GM21390 (cell line): Measurements from ENCODE around the gene MRPL58.
"Not testable (repeated sequence)": the region's sequence is repeated elsewhere in the genome, so short reads cannot be mapped to it uniquely, and the experiment has no call there.

Experiments used
- ATAC-seq: cut with Tn5 transposase; IDR thresholded peaks from one replicate; pipeline ENCODE4 v1.9.1; 2021; ENCODE audit not compliant: unreplicated experiment

MRPL58 gene

GRCh38 chr17:75012346-75013091, at the start of gene MRPL58:
Gene MRPL58, plus strand, starts transcription at chr17:75012670. Its CDS starts 17 bp downstream, at chr17:75012687.
- ATAC-seq = peak; percentile 84

DNA sequence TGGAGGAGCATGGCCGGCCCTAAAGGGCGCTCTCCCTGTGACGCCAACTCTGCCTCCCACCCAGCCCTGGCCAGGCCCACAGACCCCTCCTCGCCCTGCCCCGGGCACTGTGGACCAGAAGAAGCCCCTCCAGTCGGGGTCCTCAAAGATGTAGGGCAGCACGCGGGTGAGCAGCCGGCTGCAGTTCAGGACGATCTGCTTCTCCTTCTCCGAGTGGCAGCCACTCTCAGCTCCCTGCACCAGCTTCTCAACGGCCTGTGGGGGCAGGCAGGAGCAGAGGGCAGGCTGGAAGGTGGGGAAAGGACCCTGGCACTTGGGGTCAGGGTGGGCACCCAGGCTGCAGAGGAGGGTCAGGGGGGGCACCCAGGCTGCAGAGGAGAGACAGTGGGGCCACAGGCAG, 48.8 kb upstream of the MRPL58 start:
- no peak for ATAC-seq

- no peak for ATAC-seq
These were observed 48.2 kb upstream of the MRPL58 start for GRCh38 chr17:74964246-74964761.

GRCh38 chr17:74964988-74965622, 47.4 kb upstream of the MRPL58 start:
- ATAC-seq = no peak

GRCh38 chr17:74968361-74968780, 44.1 kb upstream of the MRPL58 start:
- ATAC-seq = no peak

DNA sequence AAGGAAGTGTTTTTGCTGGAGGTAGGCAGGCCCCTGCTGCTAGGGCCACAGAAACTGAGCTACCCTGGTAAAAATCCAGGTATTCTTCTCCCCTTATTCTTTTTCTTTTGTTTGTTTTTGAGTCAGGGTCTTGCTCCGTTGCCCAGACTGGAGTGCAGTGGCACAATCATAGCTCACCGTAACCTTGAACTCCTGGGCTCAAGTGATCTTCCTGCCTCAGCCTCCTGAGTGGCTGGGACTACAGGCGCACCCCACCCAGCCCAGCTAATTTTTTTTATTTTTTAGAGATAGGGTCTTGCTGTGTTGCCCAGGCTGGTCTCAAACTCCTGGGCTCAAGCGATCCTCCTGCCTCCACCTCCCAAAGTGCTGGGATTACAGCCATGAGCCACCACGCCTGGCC, 43.0 kb upstream of the MRPL58 start:
- not testable (repeated sequence) for ATAC-seq

GRCh38 chr17:74970395-74970794, 42.1 kb upstream of the MRPL58 start:
- no peak for ATAC-seq

DNA sequence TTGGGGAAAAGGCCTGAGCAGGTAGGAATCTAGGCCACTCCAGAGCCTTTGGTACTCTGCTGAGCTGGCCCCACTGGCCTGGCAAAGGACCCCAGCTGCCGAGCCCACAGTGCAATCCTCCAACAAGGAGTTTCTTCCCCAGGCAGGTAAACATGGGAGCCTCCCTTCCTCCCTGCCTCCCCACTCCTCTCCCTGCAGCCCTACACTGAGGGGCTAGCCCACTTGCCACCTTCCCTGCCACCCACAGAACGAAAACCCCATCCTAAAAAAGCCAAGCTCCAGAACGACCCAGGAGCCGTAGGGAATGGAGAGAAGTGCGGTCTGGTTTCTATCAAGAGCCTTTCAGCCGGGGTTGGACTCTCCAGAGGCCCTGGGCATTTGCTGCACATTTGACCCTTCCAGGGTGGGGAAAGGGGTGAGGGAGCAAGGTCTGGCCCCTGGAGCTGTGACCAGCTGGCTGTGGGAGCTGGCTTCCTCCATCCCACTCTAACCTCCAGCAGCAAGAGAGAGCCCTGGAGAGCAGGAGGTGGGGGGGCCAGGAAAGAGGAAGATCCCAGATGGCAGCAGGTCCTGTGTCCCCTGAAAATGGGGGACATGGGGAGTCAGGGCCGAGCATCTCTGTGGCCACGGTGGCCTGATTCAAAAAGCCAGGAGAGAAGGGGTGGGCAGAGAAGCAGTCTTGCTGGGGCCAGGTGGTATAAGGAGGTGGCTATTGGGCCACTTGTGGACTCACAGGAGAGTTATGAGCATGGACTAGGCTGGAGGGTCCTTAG, 41.2 kb upstream of the MRPL58 start:
- no peak for ATAC-seq

DNA sequence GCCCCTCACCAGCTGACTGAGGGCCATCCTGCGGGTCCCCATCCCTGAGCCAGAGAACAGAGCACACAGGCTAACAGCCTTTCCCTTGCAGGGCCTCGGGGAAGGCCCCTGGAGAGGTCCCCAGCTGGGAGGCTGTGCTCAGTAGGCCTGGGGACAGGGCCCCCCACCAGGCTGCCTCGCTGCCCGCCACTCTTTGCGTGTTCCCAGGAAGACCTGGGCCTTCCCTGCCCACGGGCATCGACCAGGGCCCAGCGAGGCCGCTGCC, 40.7 kb upstream of the MRPL58 start:
- no peak for ATAC-seq

DNA sequence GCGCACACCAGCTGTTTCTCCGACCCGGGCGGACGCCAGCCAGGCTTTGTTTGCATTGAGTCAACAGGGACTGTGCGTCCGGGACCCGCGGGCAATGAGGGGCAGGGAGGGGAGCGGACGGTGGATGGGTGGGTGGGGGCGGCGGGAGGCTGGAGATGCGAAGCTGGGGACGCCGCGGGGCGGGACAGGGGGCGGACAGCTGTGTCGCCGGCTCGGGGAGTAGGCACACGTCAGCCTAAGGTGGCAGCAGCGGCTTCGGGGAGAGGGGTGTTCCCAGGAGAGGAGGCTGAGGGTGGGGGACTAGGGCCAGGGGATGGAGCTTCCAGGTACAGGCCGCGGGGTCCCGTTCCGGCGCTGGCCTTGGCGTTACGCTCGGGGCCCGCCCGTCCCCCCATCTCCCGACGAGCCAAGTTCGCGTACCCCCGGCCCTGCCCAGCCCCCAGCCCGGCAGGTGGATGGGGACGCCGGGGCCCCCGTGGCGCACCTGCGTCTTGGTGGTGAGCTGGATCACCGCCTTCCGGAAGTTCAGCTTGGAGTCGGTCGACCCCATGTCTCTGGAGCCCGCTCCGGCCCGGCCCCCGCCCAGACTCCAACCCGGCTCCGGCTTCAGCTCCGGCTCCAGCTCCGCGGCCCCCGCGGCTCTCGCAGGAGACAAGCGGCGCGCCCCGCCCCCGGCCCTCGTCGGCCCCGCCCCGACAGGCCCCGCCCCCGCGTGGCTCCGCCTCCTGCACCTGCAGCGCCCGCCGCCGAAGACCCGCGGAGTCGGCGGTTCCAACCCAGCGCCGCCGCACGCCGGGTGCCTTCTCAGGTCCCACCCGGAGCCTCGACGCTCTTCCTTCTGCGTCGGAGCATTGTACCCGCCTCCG, 40.1 kb upstream of the MRPL58 start, which contains the start of gene HID1:
HID1 (minus strand) TSS at position 653 of the 866 bp plus-strand sequence; CDS start at position 550, 103 bp downstream.
- ATAC-seq = no peak

DNA sequence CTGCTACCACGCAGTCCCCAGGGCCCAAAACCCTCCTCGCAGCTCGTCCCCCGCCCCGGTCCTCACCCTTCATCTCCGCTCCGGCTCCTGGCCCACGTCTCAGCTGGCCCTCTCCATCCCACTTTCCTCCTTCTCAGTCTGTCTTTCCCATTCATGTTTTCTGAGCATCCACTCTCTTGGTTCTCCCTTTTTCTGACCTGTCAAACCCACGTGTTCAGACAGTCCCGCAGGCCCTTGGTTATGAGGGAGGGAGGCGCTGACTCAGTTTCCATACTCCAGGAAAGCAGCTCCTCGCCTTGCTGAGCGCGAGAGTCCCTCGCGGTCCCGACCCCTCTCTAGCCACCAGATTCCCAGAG, 39.5 kb upstream of the MRPL58 start:
- ATAC-seq = no peak

DNA sequence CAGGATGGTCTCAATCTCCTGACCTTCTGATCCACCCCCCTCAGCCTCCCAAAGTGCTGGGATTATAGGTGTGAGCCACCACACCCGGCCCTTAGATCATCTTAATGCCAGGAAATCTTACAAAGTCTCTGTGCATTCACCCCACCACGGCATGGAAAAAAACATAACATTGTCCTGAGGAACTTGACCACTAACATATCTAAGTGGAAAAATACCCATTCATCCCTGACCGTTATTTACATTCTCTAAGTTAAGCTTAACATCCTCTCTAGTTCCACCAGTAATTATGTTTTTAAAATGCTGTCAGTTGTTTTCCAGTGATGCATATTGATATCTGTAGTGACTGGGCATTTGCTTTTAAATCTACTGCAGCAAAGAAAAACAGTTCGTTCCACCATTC, 36.5 kb upstream of the MRPL58 start:
- no peak for ATAC-seq

- ATAC-seq = no peak
These were observed 34.7 kb upstream of the MRPL58 start for GRCh38 chr17:74977802-74978201.

- no peak for ATAC-seq
These were observed 34.2 kb upstream of the MRPL58 start for GRCh38 chr17:74978240-74978639.

DNA sequence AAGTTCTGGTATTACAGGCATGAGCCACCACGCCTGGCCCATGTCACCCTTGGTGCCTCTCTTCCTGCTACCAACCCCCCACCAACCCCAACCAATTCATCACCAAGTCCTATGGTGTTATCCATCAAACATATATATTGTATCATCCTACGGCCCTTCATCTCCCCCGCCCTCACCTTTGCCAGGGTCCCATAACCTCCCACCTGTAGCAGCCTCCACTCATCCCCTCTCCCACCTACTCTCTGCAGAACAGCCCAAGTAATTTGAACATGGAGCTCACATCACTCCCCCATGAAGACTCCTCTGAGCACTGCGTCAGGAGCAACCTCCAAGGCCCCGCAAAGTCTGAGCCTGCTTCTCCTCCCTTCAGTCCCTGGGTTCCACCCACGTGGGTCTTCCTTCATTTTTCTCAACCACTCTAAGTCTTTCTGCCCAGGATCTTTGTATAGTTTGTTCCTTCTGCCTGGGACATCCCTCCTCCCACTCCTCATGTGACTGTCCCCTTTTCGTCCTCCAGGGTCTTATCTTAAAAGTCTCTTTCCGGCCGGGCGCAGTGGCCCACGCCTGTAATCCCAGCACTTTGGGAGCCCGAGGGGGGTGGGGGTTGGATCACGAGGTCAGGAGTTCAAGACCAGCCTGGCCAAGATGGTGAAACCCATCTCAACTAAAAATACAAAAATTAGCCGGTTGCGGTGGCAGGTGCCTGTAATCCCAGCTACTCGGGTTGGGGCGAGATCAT, 32.9 kb upstream of the MRPL58 start:
- ATAC-seq = no peak

- no peak for ATAC-seq
These were observed 31.0 kb upstream of the MRPL58 start for GRCh38 chr17:74981318-74981978.

DNA sequence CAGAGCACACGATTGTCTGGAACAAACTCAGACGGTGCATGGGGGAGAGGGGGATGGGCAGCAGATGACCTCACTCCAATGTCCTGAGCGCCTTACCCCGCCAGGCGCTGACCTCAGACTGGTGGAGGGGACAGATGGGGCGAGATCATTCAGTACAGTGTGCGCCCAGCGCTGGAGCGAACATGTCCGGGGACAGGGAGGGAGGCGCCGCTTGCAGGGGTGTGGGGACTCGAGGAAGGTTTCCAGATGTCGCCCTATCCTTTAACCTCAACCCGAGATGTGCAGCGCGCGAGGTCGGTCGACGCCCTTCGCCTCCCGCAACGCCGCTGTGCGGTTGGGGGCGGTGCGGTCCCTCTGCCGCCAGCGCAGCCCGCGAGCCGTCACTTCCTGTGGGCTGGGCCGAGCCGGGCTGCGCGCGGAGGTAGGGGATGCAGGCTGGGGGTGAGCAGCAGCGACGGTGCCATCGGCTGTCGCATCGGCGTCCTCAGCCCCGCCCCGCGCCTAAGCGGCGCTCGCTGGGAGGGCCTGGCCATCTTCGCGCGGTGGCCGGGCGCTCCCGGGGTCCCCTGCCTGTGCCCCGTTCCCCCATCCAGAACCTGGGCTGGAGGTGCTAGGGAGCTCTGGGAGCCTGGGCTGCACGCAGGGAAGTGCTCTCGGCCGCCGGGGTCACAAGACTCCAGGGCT, 30.3 kb upstream of the MRPL58 start:
- peak; percentile 71 for ATAC-seq

DNA sequence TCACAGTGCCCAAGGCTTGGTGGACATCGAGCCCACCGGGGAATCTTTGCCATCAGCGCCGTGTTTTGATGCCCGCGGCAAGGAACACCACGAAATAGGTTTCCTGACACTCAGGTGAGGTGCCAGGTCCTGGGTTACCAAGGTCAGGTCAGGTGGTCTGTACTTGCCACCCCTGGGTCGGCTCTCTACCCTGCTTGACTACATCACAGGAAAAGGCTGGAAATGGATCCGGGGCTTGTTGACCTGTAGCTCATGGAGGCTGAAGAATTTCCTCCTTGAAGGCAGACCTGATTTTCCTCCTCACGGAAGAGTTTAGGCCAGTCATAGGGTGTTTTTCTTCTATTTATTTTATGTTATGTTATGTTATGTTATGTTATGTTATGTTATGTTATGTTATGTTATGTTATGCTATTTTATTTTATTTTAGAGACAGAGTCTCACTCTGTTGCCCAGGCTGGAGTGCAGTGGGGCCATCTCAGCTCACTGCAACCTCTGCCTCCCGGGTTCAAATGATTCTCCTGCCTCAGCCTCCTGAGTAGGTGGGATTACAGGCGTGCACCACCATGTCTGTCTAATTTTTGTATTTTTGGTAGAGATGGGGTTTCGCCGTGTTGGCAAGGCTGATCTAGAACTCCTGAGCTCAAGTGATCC, 29.7 kb upstream of the MRPL58 start:
- ATAC-seq = not testable (repeated sequence)

- ATAC-seq = no peak
These were observed 26.3 kb upstream of the MRPL58 start for GRCh38 chr17:74986206-74986576.
